Measurements from ENCODE around the gene ROPN1L.

- no peak for TF ChIP-seq POLR2A (IDR thresholded peaks at IDR 0.05; ENCODE audit: low read depth, low read length)
- TF ChIP-seq, protein P1, sequence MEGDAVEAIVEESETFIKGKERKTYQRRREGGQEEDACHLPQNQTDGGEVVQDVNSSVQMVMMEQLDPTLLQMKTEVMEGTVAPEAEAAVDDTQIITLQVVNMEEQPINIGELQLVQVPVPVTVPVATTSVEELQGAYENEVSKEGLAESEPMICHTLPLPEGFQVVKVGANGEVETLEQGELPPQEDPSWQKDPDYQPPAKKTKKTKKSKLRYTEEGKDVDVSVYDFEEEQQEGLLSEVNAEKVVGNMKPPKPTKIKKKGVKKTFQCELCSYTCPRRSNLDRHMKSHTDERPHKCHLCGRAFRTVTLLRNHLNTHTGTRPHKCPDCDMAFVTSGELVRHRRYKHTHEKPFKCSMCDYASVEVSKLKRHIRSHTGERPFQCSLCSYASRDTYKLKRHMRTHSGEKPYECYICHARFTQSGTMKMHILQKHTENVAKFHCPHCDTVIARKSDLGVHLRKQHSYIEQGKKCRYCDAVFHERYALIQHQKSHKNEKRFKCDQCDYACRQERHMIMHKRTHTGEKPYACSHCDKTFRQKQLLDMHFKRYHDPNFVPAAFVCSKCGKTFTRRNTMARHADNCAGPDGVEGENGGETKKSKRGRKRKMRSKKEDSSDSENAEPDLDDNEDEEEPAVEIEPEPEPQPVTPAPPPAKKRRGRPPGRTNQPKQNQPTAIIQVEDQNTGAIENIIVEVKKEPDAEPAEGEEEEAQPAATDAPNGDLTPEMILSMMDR (conservative IDR thresholded peaks at IDR 0.05; ENCODE audit: low read depth, low read length): no peak
- TF ChIP-seq FOS (IDR thresholded peaks at IDR 0.05; ENCODE audit: low read depth, low read length): no peak
- no peak for TF ChIP-seq ELK1 (IDR thresholded peaks at IDR 0.05; ENCODE audit: borderline replicate concordance, low read depth, low read length)
- TF ChIP-seq RFX5 (IDR thresholded peaks at IDR 0.05; ENCODE audit: low read depth, low read length): no peak
- TF ChIP-seq USF2 (IDR thresholded peaks at IDR 0.05; ENCODE audit: low read depth, low read length): no peak
Measured at GRCh38 chr5:10453545-10453944, 11.9 kb downstream of the ROPN1L start.
